H1 (cell line): ENCODE data around the gene NELFA. TPM values are rescaled to one million over a fixed set of nuclear protein-coding genes. Genes with fewer than 3 reads are reported as not detected.

Experiments
- BCL11A ChIP-seq, 2 experiments: IDR thresholded peaks; one replicate each; pipeline ENCODE4 v1.6.1; 2011; ENCODE audit warnings: low read depth in 2 of 2, low read length in 2 of 2, mild to moderate bottlenecking in 2 of 2
- CEBPB ChIP-seq: IDR thresholded peaks from 2 replicates; pipeline ENCODE4 v1.6.1; 2012; ENCODE audit warnings: low read depth, low read length
- CHD7 ChIP-seq: fragments of 300-600 bp; sonication (generic); IDR thresholded peaks from 2 replicates; pipeline ENCODE4 v1.7.1; 2012; ENCODE audit warnings: low read length, moderate library complexity, mild to moderate bottlenecking, inconsistent platforms; ENCODE audit not compliant: insufficient replicate concordance
- CTBP2 ChIP-seq: IDR thresholded peaks from 2 replicates; pipeline ENCODE4 v1.7.0; 2011; ENCODE audit warnings: borderline replicate concordance, mild to moderate bottlenecking, moderate library complexity, mixed read lengths, low read length; ENCODE audit not compliant: insufficient read depth, insufficient read length
- KDM1A ChIP-seq: fragments of 200-600, 300-600 bp; sonication (generic); IDR thresholded peaks from 2 replicates; pipeline ENCODE4 v1.7.1; 2016; ENCODE audit warnings: mild to moderate bottlenecking, low read length, borderline replicate concordance
- RFX5 ChIP-seq: IDR thresholded peaks from 2 replicates; pipeline ENCODE4 v1.6.1; 2011; ENCODE audit warnings: low read depth, low read length, improper control_type of control experiment, borderline replicate concordance
- polyA plus RNA-seq, 7 experiments: library from polyadenylated mRNA; depleted of rRNA in 3 of 7; stranded (reverse) in 5 of 7; unstranded in 2 of 7; fragments of >200 nt in 5 of 7; fragments of 200-250 nt in 2 of 7; gene quantifications; 1 replicate in 5 of 7; 2 replicates in 1 of 7; 4 replicates in 1 of 7; pipeline versions ENCODE4 v1.2.1 to v1.2.3, GENCODE V29; 2011 to 2013; ENCODE audit warnings: missing spikeins in 2 of 7, mixed read lengths in 2 of 7
- total RNA-seq: library from RNA; stranded (reverse); fragmentation: NEBNext Ultra II Directional; extraction: Animal tissue kit (Norgen Biotek cat#: 25700); gene quantifications from 2 replicates; pipeline ENCODE4 v1.2.1, GENCODE V29; 2021

NELFA gene
- total and polyA plus RNA-seq, 2 of the 8 experiments (the other 6 are each of a cell fraction or from before 2014, with no cell fraction given): 41.8 to 57.5 TPM

GRCh38 chr4:1987721-1988326, 20.9 kb downstream of the NELFA start (continued):
- TF ChIP-seq CEBPB (no peak), BCL11A (IDR thresholded peaks at IDR 0.05; ENCODE audit: low read depth in 2 of 2, low read length in 2 of 2) (no peak), CTBP2 (no peak), RFX5 (no peak), CHD7 (no peak), KDM1A (no peak)
